CD4-positive, alpha-beta T cell treated with Interleukin-4 for 4 hours (primary cell): ENCODE data around the gene OTULIN.

Source experiments
- DNase-seq: peaks from one replicate; pipeline ENCODE4 v3.0.0-alpha.2; 2020

Gene OTULIN

GRCh38 chr5:14664270-14665100 lies at the start of gene OTULIN:
Gene OTULIN (plus strand): TSS chr5:14664718. CDS start chr5:14664826, 108 bp downstream.
- peak; percentile 84 for DNase-seq

DNA sequence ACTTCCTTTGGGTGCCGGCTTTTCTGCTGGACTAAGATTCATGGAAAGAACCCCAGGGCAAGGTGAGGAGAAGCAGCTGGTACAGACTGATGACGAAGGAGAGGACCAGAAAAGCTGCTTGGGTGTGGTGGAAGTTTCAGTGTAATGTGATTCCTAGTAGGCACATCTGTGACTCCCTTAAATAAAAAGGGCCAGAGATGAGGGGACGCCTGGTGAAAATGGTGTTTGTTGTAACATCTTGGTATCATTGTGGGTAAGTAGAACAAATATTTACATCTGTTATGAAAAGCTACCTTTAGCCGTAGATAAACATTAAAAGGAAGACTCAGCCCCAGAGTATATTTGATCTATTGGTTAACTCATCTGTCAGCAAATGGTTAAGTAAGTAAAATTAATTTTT lies 49.2 kb upstream of the OTULIN start:
- no peak for DNase-seq

- no peak for DNase-seq
These were observed 47.1 kb upstream of the OTULIN start for GRCh38 chr5:14617441-14617840.

DNA sequence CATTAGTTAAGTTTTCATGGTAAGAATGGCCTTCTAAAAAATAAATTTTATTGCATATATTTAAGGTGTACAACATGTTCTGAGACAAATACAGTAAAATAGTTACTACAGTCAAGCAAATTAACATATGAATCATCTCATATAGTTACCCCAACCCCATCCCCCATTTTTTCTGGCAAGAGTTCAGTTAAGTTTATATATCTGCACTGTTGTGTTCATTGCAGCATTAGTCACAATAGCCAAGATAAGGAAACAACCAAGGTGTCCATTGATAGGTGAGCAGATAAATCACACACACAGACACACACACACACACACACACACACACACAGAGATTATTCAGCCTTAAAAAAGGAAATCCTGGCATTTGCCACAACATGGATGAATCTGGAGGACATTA lies 37.2 kb upstream of the OTULIN start:
- no peak for DNase-seq

GRCh38 chr5:14628346-14628745 lies 36.2 kb upstream of the OTULIN start:
- peak; percentile 51 for DNase-seq

GRCh38 chr5:14630671-14631070 lies 33.8 kb upstream of the OTULIN start:
- DNase-seq = no peak

DNA sequence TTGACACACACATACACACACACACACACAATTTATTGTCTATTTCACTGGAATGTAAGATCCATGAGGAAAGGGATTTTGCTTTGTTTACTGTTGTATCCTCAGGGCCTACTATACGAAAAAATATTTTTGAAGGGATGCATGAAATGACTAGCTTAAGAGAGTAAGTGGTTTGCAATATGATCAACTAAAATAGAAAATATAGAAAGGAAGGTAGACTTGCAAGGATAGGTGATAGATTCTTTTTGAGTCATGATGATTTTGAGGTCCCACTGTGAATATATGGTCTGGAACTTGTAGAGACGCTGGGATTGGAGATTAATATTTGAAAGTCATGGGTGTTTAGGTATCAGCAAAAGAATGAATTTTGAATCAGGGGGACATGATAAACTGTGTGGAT lies 28.9 kb upstream of the OTULIN start:
- no peak for DNase-seq

- DNase-seq = no peak
These were observed 23.8 kb upstream of the OTULIN start for GRCh38 chr5:14640765-14641164.

DNA sequence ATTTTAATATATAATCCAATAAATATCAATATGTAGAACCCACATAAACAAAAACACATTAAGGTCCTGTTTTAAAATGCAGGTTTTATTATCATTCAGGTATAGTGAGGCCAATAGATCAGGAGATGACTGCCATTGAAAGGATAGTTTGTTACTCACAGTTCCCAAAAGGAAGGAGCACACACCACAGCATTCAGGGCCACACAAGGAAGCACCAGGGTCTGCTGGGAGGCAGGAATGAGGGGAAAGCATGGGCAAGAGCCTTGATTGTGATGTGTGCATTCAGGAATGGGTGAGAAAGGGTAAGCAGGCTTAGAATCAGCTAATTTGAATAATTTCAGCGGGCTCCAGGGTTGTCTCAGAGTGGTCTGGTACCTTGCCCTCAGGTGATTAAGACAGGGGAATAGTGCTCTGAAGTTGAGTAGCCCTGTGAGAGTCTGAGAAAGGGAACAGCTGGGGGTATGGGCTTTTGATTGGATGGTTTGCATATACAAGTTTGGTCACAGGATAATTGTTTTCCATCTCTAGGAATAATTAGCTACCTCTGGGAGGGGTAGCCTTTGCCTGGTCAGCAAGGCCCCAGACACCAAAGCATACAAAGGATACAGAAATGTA lies 19.8 kb upstream of the OTULIN start:
- no peak for DNase-seq

- no peak for DNase-seq
These were observed 14.5 kb upstream of the OTULIN start for GRCh38 chr5:14650052-14650451.

- DNase-seq = no peak
These were observed 9.3 kb upstream of the OTULIN start for GRCh38 chr5:14655146-14655741.

DNA sequence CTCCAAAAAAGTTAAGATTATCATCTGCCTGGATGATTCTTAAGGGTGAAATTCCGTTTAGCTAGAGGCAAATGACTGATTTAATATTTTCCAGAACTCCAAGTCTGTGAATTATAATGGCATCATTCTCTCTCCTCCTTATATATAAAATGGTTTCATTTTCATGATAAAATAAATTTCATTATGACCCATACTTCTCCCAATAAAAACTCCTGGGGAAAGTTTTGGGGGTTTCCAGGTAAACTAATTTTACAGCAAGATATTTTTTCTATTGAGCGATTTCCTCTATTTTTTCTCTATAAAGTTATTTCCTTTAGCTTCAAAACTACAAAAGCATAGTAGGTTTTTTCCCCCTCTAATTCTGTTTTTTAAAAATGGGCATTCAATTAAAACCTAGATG lies 7.6 kb upstream of the OTULIN start:
- no peak for DNase-seq

DNA sequence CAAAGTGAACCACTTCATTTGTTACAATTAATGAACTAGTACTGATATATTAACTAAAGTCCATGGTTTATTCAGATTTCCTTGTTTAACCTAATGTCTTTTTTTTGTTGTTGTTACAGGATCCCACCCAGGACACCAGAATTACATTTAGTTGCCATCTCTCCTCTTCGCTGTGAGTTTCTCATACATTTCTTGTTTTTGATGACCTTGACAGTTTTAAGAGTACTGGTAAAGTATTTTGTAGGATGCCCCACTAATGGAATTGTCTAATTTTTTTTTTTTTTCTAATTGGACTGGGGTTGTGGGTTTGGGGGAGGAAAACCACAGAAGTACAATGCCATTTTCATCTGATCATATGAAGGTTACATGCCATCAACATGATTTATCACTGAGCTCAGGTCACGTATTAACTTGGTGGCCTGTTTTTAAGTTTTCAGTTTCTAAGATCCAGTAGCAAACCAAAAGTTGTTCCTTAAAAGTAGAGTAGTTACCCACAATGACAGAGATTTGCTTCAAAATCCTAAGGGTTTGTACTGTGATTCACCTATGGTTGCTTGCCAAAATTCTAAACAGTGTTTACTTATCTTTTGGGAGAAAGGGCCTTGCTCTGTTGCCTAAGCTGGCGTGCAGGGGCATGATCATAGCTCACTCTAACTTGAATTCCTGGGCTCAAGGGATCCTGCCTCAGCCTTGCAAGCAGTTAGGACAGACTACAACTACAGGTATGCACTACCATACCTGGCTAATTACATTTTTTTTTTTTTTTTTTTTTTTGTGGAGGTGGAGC lies 4.5 kb upstream of the OTULIN start:
- DNase-seq = no peak

GRCh38 chr5:14660833-14661232 lies 3.7 kb upstream of the OTULIN start:
- no peak for DNase-seq

DNA sequence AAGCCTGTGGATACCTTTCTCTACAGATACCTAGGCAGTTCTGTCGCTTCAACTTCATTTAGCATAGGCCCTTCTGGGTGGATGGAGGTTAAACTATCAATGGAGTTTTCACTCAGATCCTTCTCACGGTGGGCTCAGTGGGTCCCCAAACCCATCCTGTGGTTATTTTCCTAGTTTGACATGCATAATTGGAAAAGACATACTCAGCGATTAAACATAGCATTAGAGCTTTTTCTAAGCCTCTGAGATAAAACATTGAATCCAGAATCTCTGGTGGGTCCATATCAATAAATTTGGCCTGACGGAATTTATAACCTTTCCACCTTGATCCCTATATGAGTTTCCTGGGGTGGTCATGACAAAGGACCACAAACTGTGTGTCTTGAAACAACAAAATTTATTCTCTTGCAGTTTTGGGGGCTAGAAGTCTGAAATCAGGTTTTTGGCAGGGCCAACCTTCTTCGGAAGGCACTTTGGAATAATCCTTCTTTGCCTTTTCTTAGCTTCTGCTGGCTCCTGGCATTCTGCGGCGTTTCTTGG lies 1.7 kb upstream of the OTULIN start:
- no peak for DNase-seq

- no peak for DNase-seq
These were observed 716 bp upstream of the OTULIN start for GRCh38 chr5:14663734-14664269.

- peak; percentile 24 for DNase-seq
These were observed 744 bp downstream of the OTULIN start for GRCh38 chr5:14665101-14665822.

GRCh38 chr5:14665949-14666348 lies 1.4 kb downstream of the OTULIN start:
- DNase-seq = peak; percentile 65

DNA sequence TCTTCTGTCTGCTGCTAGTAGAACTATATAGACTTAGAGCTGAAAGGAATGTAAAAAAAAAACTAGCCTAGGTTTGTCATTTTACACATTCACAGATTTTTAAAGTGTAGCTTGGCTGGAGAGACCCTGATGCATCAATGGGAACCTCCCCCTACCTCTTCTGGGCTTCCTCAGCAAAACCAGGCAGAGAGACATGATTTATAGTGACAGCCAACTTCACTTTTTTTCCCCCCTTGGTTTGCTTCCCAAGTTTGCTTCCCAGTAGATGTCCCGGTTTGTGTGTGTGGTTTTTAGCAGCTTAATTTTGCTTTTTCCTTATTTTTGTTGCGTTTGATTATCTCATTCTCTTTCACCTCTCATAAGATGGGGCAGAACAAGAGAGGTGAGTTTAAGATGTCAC lies 1.8 kb downstream of the OTULIN start:
- no peak for DNase-seq

DNA sequence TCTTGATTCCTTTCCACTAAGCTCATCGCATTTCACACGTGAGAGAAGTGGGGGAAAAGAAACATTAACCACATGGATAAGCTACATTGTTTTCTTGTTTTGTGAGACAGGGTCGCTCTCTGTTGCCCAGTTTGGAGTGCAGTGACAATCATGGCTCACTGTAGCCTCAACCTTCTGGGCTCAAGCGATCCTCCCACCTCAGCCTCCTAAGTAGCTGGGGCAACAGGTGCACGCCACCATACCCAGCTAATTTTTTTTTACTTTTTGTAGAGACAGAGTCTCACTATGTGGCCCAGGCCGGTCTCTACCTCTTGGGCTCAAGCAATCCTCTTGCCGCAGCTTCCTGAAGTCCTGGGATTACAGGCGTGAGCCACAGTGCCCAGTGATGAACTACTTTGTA lies 2.8 kb downstream of the OTULIN start:
- no peak for DNase-seq

DNA sequence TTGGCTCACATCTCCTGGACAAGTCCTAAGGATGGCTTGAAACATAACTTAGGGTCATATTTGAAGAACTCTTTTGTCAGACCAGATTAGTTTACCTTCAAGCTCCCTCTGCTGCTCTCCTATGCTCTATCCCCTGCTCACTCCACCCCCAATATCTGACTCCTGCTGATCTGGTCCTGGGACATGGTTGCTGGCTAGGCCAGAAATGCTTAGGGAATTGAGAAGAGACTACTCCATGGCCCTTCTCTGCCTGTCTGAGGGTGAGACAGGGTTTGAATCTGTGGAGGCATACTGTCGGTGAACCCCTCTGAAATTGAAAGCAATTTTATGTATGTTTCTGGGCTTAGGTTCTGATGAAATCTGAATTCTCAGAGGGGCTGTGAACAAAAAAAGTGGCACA lies 3.3 kb downstream of the OTULIN start:
- no peak for DNase-seq

- peak; percentile 71 for DNase-seq
These were observed 3.7 kb downstream of the OTULIN start for GRCh38 chr5:14668181-14668591.
